Heart left ventricle (tissue), 16 donors: ENCODE measurements around the gene CAPN2. TPM values are rescaled to one million over a fixed set of nuclear protein-coding genes. Genes with fewer than 3 reads are reported as not detected.
"Not testable (repeated sequence)": the region's sequence is repeated elsewhere in the genome, so short reads cannot be mapped to it uniquely, and the experiment has no call there.

Experiments used
- ATAC-seq, 4 donors: fragments of 200-7000 bp; cut with Tn5 transposase; one replicate each; pipeline ENCODE4 v1.9.1; 2020 to 2022; ENCODE audit warnings: moderate library complexity in 4 of 4, mild to moderate bottlenecking in 3 of 4, moderate number of reproducible peaks in 1 of 4
- DNase-seq, 5 donors: peaks; one replicate each; pipeline ENCODE4 v3.0.0-alpha.2; 2020
- H3K27ac ChIP-seq, 12 donors: fragments of 200-600 bp; sonication (generic) in 4 of 12; one replicate each; pipeline versions ENCODE4 v1.5.0 to v1.8.0; 2016 to 2022; ENCODE audit warnings: mild to moderate bottlenecking in 2 of 12
- H3K27me3 ChIP-seq, 9 donors: fragments of 200-600 bp; sonication (generic) in 2 of 9; one replicate each; pipeline versions ENCODE4 v1.5.1 to v1.8.0; 2016 to 2022; ENCODE audit warnings: mild to moderate bottlenecking in 3 of 9
- H3K36me3 ChIP-seq, 9 donors: fragments of 200-600 bp; sonication (generic) in 2 of 9; one replicate each; pipeline versions ENCODE4 v1.5.0 to v1.8.0; 2018 to 2022; ENCODE audit warnings: mild to moderate bottlenecking in 2 of 9
- H3K4me1 ChIP-seq, 12 donors: fragments of 200-600 bp; sonication (generic) in 4 of 12; one replicate each; pipeline versions ENCODE4 v1.5.0 to v1.8.0; 2016 to 2022; ENCODE audit warnings: mild to moderate bottlenecking in 3 of 12
- H3K4me3 ChIP-seq, 12 donors: fragments of 200-600 bp; sonication (generic) in 4 of 12; one replicate each; pipeline versions ENCODE4 v1.5.0 to v1.8.0; 2017 to 2022; ENCODE audit warnings: mild to moderate bottlenecking in 9 of 12, moderate library complexity in 4 of 12
- H3K9me3 ChIP-seq, 12 donors: fragments of 200-600 bp; sonication (generic) in 4 of 12; one replicate each; pipeline versions ENCODE4 v1.5.0 to v1.8.0; 2016 to 2022; ENCODE audit warnings: mild to moderate bottlenecking in 1 of 12
- POLR2A ChIP-seq, 2 donors: fragments of 450-650 bp; IDR thresholded peaks; one replicate each; pipeline ENCODE4 v1.6.1; 2017; ENCODE audit warnings: antibody characterized with exemption in 2 of 2, mild to moderate bottlenecking in 2 of 2, moderate library complexity in 2 of 2
- WGBS, 4 donors: extraction: QIAGEN DNeasy Blood & Tissue Kit in 2 of 4; methylation state at CpG; one replicate each; pipeline versions ENCODE4 v1.1.5 to v1.1.7; 2013 to 2018; 5-methylcytosine and 5-hydroxymethylcytosine counted together
- intact Hi-C, 10 donors: fragments of 100-400 bp; cut with DNase I; formaldehyde crosslinking; loops; one replicate each; pipeline versions ENCODE4 v1.11.1 to v1.14.2; 2022
- polyA plus RNA-seq, 2 donors: library from polyadenylated mRNA; stranded (reverse); fragments of 200-250 nt; gene quantifications; one replicate each; pipeline ENCODE4 v1.2.3, GENCODE V29; 2013
- total RNA-seq, 9 donors: library from RNA; depleted of rRNA in 2 of 9; stranded (reverse); fragments of >200 nt in 2 of 9; fragmentation: NEBNext Ultra II Directional in 3 of 9; extraction: Animal tissue kit (Norgen Biotek cat#: 25700) in 3 of 9; gene quantifications; one replicate each; pipeline versions ENCODE4 v1.1.0 to v1.2.4, GENCODE V29; 2016 to 2023
- TF ChIP-seq, protein P1 (sequence below), 12 donors: fragments of 200-600 bp; sonication (generic) in 4 of 12; IDR thresholded peaks; one replicate each; pipeline versions ENCODE4 v1.5.0 to v1.8.0; 2018 to 2022; ENCODE audit warnings: antibody characterized with exemption in 12 of 12, mild to moderate bottlenecking in 5 of 12
- donor health status: ischemic (EF 13 %, LVEDD 7.1; RV severe dilation, severe dysfunction).
- donor health status: healthy with polysubstance abuse.
- donor health status: DM: no; HTN: yes; CAD: no.
- donor health status: DM: no; HTN: no; CAD: no.
- donor health status: ischemic (EF 25% LVEDD 6.9; RV normal size, moderate dysfunction).
- donor health status: ischemic (EF 25% LVEDD 5.7; RV mildly dilated, moderate dysfunction).
- donor health status: healthy.
- donor health status: DM: yes; HTN: yes; CAD: no.
- donor health status: ischemic (EF 35%, LVEDD 5.7; RV mildly dilated, moderate dysfunction).
- donor health status: nonischemic (EF 11% LVEDD 7.7; RV severe dilation, severe dysfunction).
- donor health status: DM: yes; HTN: yes; CAD: no.
- donor health status: PGD.
- donor health status: ischemic (EF 29% LVEDD 5.4; RV normal size, mild dysfunction).
- donor health status: nonischemic (EF 23%, LVEDD 6.1; RV moderate dilation, normal function).

Gene CAPN2
- total and polyA plus RNA-seq, 11 donors = 54.4 to 115 (median 81.8) TPM

DNA sequence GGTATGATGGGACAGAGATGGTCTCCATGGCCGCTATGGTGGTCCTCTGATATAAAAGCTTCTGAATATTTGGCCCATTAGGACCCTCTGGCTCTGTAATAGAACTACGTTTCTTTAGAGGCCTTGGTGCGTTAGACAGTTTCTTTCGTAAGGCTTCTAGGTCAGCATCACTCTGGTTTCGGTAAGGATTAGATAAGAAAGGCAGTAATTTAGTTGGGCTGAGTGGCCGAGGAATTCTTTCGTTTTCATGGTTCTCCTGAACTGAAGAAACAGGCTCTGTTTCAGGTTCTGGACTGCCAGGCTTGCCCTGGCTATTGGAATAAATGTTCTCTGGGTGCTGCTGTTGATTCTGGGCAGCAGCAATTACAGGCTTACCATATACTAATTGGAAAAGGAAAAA is 83.9 kb downstream of the CAPN2 start:
- Histone ChIP-seq H3K4me1 (no peaks in the 10 kb centered on the region), H3K36me3 (peaks cover 0 to 100% (median 88%) of the 10 kb centered on the region in 9 donors), H3K9me3 (no peaks in the 10 kb centered on the region), H3K27ac (no peak overlapping the region), H3K4me3 (no peak overlapping the region), H3K27me3 (no peaks in the 10 kb centered on the region)
- ATAC-seq (no peak), DNase-seq (no peak)
- WGBS, 4 donors = 92 to 94% (median 93%) methylated on average over 7 of the region's 7 CpGs
- TF ChIP-seq, protein P1, sequence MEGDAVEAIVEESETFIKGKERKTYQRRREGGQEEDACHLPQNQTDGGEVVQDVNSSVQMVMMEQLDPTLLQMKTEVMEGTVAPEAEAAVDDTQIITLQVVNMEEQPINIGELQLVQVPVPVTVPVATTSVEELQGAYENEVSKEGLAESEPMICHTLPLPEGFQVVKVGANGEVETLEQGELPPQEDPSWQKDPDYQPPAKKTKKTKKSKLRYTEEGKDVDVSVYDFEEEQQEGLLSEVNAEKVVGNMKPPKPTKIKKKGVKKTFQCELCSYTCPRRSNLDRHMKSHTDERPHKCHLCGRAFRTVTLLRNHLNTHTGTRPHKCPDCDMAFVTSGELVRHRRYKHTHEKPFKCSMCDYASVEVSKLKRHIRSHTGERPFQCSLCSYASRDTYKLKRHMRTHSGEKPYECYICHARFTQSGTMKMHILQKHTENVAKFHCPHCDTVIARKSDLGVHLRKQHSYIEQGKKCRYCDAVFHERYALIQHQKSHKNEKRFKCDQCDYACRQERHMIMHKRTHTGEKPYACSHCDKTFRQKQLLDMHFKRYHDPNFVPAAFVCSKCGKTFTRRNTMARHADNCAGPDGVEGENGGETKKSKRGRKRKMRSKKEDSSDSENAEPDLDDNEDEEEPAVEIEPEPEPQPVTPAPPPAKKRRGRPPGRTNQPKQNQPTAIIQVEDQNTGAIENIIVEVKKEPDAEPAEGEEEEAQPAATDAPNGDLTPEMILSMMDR (IDR thresholded peaks at IDR 0.05) = no peak
- no peak for TF ChIP-seq POLR2A (IDR thresholded peaks at IDR 0.05)
- intact Hi-C loops = no loop called here

DNA sequence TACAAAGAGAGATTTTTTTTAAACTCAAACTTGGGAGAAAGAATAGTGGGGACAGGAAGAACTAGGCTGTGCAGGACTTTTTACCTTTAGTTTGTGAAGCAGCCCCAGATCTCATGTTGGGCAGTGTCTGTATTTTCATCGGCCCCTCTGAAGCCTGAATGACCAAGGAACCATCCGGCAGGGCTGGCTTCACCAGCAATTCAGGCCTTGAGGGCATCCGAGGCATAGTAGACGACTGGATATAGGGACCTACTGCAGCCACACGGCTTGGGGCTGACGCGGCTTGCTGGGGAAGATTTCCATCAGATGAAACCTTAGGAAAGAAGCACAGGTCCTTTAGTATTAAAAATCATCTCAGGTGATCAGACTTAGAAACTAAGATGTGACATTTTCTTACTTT is 89.7 kb downstream of the CAPN2 start:
- Histone ChIP-seq H3K9me3 (no peaks in the 10 kb centered on the region), H3K4me1 (no peaks in the 10 kb centered on the region), H3K36me3 (peaks cover 0 to 100% (median 97%) of the 10 kb centered on the region in 9 donors), H3K4me3 (no peak overlapping the region), H3K27me3 (no peaks in the 10 kb centered on the region), H3K27ac (no peak overlapping the region)
- DNase-seq (no peak), ATAC-seq (no peak)
- 90 to 95% (median 94%) methylated on average over 7 of the region's 7 CpGs for WGBS, 4 donors
- TF ChIP-seq, protein P1 (IDR thresholded peaks at IDR 0.05) = no peak
- no peak for TF ChIP-seq POLR2A (IDR thresholded peaks at IDR 0.05)
- intact Hi-C loops = no loop called here

DNA sequence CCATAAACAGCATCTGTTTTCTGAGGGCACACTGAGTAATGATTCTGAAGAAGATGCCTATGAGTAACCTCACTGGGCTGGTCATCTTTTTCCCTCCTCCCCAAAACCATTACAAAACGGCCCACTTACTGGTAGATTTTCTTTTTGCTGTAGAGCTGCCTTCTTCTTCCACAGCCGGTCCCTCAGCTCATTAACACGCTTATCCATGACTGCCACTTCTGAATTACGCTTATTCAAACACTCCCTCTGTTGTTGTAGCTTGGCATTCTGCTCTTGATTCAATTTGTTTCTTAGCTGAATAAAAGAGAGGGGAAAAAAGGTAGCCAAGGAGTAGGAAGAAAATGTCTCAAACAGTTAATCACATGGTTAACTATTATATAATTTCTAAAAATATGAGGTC is 90.3 kb downstream of the CAPN2 start:
- Histone ChIP-seq H3K27ac (no peak overlapping the region), H3K27me3 (no peaks in the 10 kb centered on the region), H3K36me3 (peaks cover 0 to 94% (median 91%) of the 10 kb centered on the region in 9 donors), H3K4me3 (no peak overlapping the region), H3K4me1 (no peaks in the 10 kb centered on the region), H3K9me3 (no peaks in the 10 kb centered on the region)
- DNase-seq = no peak
- no peak for TF ChIP-seq POLR2A (IDR thresholded peaks at IDR 0.05)
- TF ChIP-seq, protein P1 (IDR thresholded peaks at IDR 0.05) = no peak
- ATAC-seq = no peak
- 85 to 92% (median 89%) methylated on average over 4 of the region's 4 CpGs for WGBS, 4 donors
- intact Hi-C loops = no loop called here

DNA sequence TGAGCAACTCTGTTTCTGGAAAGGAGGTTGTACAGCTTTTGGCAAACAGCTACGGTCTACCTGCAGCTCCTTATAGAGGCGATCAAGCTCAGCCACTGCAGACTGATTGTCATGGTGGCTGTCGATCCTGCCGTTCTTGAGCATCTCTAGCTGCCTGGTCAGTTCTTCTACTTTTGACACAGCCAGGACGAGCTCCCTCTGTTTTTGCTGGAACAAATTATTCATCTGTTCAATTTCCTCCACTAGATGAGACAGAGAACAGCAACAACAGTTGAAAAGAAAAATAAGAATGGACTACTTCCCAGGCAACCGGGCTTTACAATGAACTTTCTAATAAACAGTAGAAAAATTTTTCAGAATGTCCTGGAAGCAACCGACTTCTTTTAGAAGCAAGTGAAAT is 90.9 kb downstream of the CAPN2 start:
- H3K36me3 ChIP-seq = peaks cover 0 to 93% (median 85%) of the 10 kb centered on the region in 9 donors
- no peaks in the 10 kb centered on the region for H3K4me1 ChIP-seq
- no peak overlapping the region for H3K27ac ChIP-seq
- no peak for ATAC-seq
- intact Hi-C loops = no loop called here
- no peaks in the 10 kb centered on the region for H3K27me3 ChIP-seq
- no peaks in the 10 kb centered on the region for H3K9me3 ChIP-seq
- TF ChIP-seq, protein P1 (IDR thresholded peaks at IDR 0.05) = no peak
- TF ChIP-seq POLR2A (IDR thresholded peaks at IDR 0.05) = no peak
- WGBS, 4 donors = 91 to 93% (median 92%) methylated on average over 7 of the region's 7 CpGs
- no peak for DNase-seq
- H3K4me3 ChIP-seq = no peak overlapping the region

DNA sequence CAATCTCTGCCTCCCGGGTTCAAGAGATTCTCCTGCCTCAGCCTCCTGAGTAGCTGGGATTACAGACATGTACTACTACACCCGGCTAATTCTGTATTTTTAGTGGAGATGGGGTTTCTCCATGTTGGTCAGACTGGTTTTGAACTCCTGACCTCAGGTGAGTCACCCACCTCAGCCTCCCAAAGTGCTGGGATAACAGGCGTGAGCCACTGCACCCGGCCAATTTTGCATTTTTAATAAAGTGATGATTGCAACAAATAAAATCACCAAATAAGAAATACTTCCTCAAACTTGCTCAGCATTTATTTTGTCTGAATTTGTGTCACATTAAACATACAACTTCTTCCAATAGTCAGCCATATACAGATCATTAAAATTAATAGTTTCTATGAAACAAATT is 97.6 kb downstream of the CAPN2 start:
- ATAC-seq, H3K27ac ChIP-seq, DNase-seq, H3K4me3 ChIP-seq, H3K4me1 ChIP-seq, H3K9me3 ChIP-seq, H3K27me3 ChIP-seq: not testable (repeated sequence)
- intact Hi-C loops = loop anchor here in 2 of 10 donors (5.0 kb wide), 1 partner anchor 37 kb away; the partner anchor contains the start of gene TP53BP2 (in 2 of the 2)
- WGBS, 4 donors = 79 to 89% (median 85%) methylated on average over 4 of the region's 4 CpGs
- peaks cover 0 to 86% (median 54%) of the 10 kb centered on the region in 9 donors for H3K36me3 ChIP-seq
